GM23248 (cell line): ENCODE data around the gene DAB2IP. TPM values are rescaled to one million over a fixed set of nuclear protein-coding genes. Genes with fewer than 3 reads are reported as not detected.

Experiments
- DNase-seq: peaks from one replicate; pipeline ENCODE4 v3.0.0-alpha.2; 2015
- H2AFZ ChIP-seq: fragments of 200-600 bp; sonication (generic); 2 replicates; pipeline ENCODE4 v1.6.1; 2016; ENCODE audit warnings: antibody characterized with exemption
- H3F3A ChIP-seq: fragments of 200-600 bp; sonication (generic); 2 replicates; pipeline ENCODE4 v1.6.1; 2016; ENCODE audit warnings: mild to moderate bottlenecking, antibody characterized with exemption, mixed run types; ENCODE audit not compliant: insufficient read depth
- H3K27ac ChIP-seq: fragments of 200-600 bp; sonication (generic); 2 replicates; pipeline ENCODE4 v1.5.1; 2016; ENCODE audit warnings: mild to moderate bottlenecking
- H3K27me3 ChIP-seq: fragments of 200-600 bp; sonication (generic); replicated peaks from 2 replicates; pipeline ENCODE4 v1.6.1; 2016; ENCODE audit warnings: mild to moderate bottlenecking; ENCODE audit not compliant: insufficient read depth
- H3K36me3 ChIP-seq: fragments of 200-600 bp; sonication (generic); 2 replicates; pipeline ENCODE4 v1.6.1; 2016; ENCODE audit warnings: low read depth, mild to moderate bottlenecking
- H3K4me1 ChIP-seq: fragments of 200-600 bp; sonication (generic); 2 replicates; pipeline ENCODE4 v1.6.1; 2016; ENCODE audit warnings: mild to moderate bottlenecking; ENCODE audit not compliant: insufficient read depth
- H3K4me2 ChIP-seq: fragments of 200-600 bp; sonication (generic); one replicate; pipeline ENCODE4 v1.6.1; 2016; ENCODE audit warnings: mild to moderate bottlenecking; ENCODE audit not compliant: unreplicated experiment
- H3K4me3 ChIP-seq: fragments of 200-600 bp; sonication (generic); 2 replicates; pipeline ENCODE4 v1.5.1; 2016; ENCODE audit warnings: mild to moderate bottlenecking
- H3K79me2 ChIP-seq: fragments of 200-600 bp; sonication (generic); 2 replicates; pipeline ENCODE4 v1.6.1; 2016; ENCODE audit warnings: mild to moderate bottlenecking; ENCODE audit not compliant: insufficient read depth
- H3K9ac ChIP-seq: fragments of 200-600 bp; sonication (generic); 2 replicates; pipeline ENCODE4 v1.6.1; 2016; ENCODE audit warnings: mild to moderate bottlenecking
- H3K9me2 ChIP-seq: fragments of 200-600 bp; sonication (generic); 2 replicates; pipeline ENCODE4 v1.6.1; 2016; ENCODE audit warnings: mixed run types, mild to moderate bottlenecking, moderate library complexity; ENCODE audit not compliant: insufficient read depth
- H3K9me3 ChIP-seq: fragments of 200-600 bp; sonication (generic); one replicate; pipeline ENCODE4 v1.6.1; 2017; ENCODE audit warnings: low read depth
- H4K20me1 ChIP-seq: fragments of 200-600 bp; sonication (generic); 2 replicates; pipeline ENCODE4 v1.6.0; 2016; ENCODE audit not compliant: insufficient read depth
- EZH2 ChIP-seq: fragments of 200-600 bp; sonication (generic); IDR thresholded peaks from 2 replicates; pipeline ENCODE4 v1.6.1; 2018; ENCODE audit warnings: antibody characterized with exemption, mild to moderate bottlenecking; ENCODE audit not compliant: insufficient read depth, poor library complexity, severe bottlenecking
- EZH2phosphoT487 ChIP-seq: fragments of 200-600 bp; sonication (generic); IDR thresholded peaks from 2 replicates; pipeline ENCODE4 v1.6.1; 2018; ENCODE audit warnings: antibody characterized with exemption, moderate library complexity, mild to moderate bottlenecking, low read depth; ENCODE audit not compliant: insufficient read depth
- WGBS, 2 experiments: methylation state at CpG; one replicate each; pipeline ENCODE4 v1.1.6; 2015 to 2017; ENCODE audit warnings: low lambda C conversion rate in 2 of 2, low coverage in 1 of 2; ENCODE audit errors: missing lambda C conversion rate in 2 of 2; 5-methylcytosine and 5-hydroxymethylcytosine counted together
- in situ Hi-C: fragments of 300-500 bp; cut with MboI; formaldehyde crosslinking; loops from 2 replicates; pipeline ENCODE4 v1.15.0; 2020
- polyA plus RNA-seq: library from polyadenylated mRNA; unstranded; fragments of >200 nt; fragmentation: Nextera tagmentation; extraction: Ambion mirVana; gene quantifications from 2 replicates; pipeline ENCODE4 v1.2.1, GENCODE V29; 2016
- total RNA-seq: library from RNA; depleted of rRNA; stranded (reverse); fragments of >200 nt; shearing (Covaris generic); gene quantifications from 2 replicates; pipeline ENCODE4 v1.2.3, GENCODE V29; 2014

The DAB2IP gene
- total and polyA plus RNA-seq, 2 experiments from 2014 or later: 2.6 to 19.7 TPM

- in situ Hi-C loops: no loop called here
- no peaks in the 10 kb centered on the region; the same call in 1 of the 2 replicates for H3K4me1 ChIP-seq
These were observed 2.6 kb upstream of the DAB2IP start for GRCh38 chr9:121648799-121649198.

GRCh38 chr9:121649476-121650216, 1.8 kb upstream of the DAB2IP start:
- TF ChIP-seq EZH2phosphoT487 (no peak), EZH2 (no peak)
- H3K4me2 ChIP-seq: no peak overlapping the region
- WGBS, 2 experiments: 68 to 71% methylated on average over 9 of the region's 9 CpGs

More at GRCh38 chr9:121648799-121649198, 2.6 kb upstream of the DAB2IP start:
- Histone ChIP-seq H3K9me3 (no peaks in the 10 kb centered on the region), H3K27me3 (peaks cover 16% of the 10 kb centered on the region), H3K9me2 (no peaks in the 10 kb centered on the region), H4K20me1 (no peaks in the 10 kb centered on the region), H3K27ac (no peak overlapping the region), H3K4me2 (no peak overlapping the region), H3K36me3 (no peaks in the 10 kb centered on the region), H2AFZ (no peak overlapping the region), H3K9ac (no peak overlapping the region), H3K4me3 (no peak overlapping the region), H3K79me2 (no peaks in the 10 kb centered on the region), H3F3A (no peaks in the 10 kb centered on the region)
- WGBS, 2 experiments: 90 to 92% methylated on average over 9 of the region's 9 CpGs
- no peak for DNase-seq
- TF ChIP-seq EZH2phosphoT487: no peak
- no peak for TF ChIP-seq EZH2

GRCh38 chr9:121650217-121651007, 1.0 kb upstream of the DAB2IP start:
- no peaks in the 10 kb centered on the region for H3K9me2 ChIP-seq
- H3F3A ChIP-seq: no peaks in the 10 kb centered on the region
- DNase-seq: peak; percentile 32
- H3K4me2 ChIP-seq: no peak overlapping the region
- H3K4me1 ChIP-seq: no peaks in the 10 kb centered on the region; the same call in 1 of the 2 replicates
- H4K20me1 ChIP-seq: no peaks in the 10 kb centered on the region
- H3K79me2 ChIP-seq: no peaks in the 10 kb centered on the region
- in situ Hi-C loops: no loop called here
- H3K27ac ChIP-seq: no peak overlapping the region
- no peak overlapping the region for H2AFZ ChIP-seq
- 22 to 23% methylated on average over 13 to 15 of the region's 15 CpGs for WGBS, 2 experiments
- TF ChIP-seq EZH2phosphoT487 (no peak), EZH2 (no peak)
- no peak overlapping the region for H3K4me3 ChIP-seq
- H3K36me3 ChIP-seq: no peaks in the 10 kb centered on the region
- no peaks in the 10 kb centered on the region for H3K9me3 ChIP-seq
- H3K9ac ChIP-seq: no peak overlapping the region
- H3K27me3 ChIP-seq: peaks cover 16% of the 10 kb centered on the region

More at GRCh38 chr9:121649476-121650216, 1.8 kb upstream of the DAB2IP start:
- Histone ChIP-seq H3F3A (no peaks in the 10 kb centered on the region), H3K4me3 (no peak overlapping the region), H3K4me1 (no peaks in the 10 kb centered on the region; the same call in 1 of the 2 replicates), H3K79me2 (no peaks in the 10 kb centered on the region), H3K9ac (no peak overlapping the region), H2AFZ (no peak overlapping the region), H3K9me3 (no peaks in the 10 kb centered on the region), H3K27ac (no peak overlapping the region), H3K36me3 (no peaks in the 10 kb centered on the region), H4K20me1 (no peaks in the 10 kb centered on the region), H3K9me2 (no peaks in the 10 kb centered on the region), H3K27me3 (peaks cover 16% of the 10 kb centered on the region)
- no peak for DNase-seq
- in situ Hi-C loops: no loop called here

GRCh38 chr9:121651008-121651294, 483 bp upstream of the DAB2IP start:
- no peaks in the 10 kb centered on the region; the same call in 1 of the 2 replicates for H3K4me1 ChIP-seq
- H3K9me3 ChIP-seq: no peaks in the 10 kb centered on the region
- H3K36me3 ChIP-seq: no peaks in the 10 kb centered on the region
- H3F3A ChIP-seq: no peaks in the 10 kb centered on the region
- no peak overlapping the region for H3K9ac ChIP-seq
- H4K20me1 ChIP-seq: no peaks in the 10 kb centered on the region
- H3K27ac ChIP-seq: no peak overlapping the region
- no peak overlapping the region for H3K4me2 ChIP-seq
- no peak for DNase-seq
- H2AFZ ChIP-seq: peak overlapping the region; percentile 39; the same call in 1 of the 2 replicates
- WGBS, 2 experiments: 27 to 31% methylated on average over 9 of the region's 9 CpGs
- no peak for TF ChIP-seq EZH2phosphoT487
- TF ChIP-seq EZH2: no peak
- H3K79me2 ChIP-seq: no peaks in the 10 kb centered on the region
- H3K4me3 ChIP-seq: peak overlapping the region; percentile 66; the same call in 1 of the 2 replicates
- H3K27me3 ChIP-seq: peaks cover 16% of the 10 kb centered on the region
- in situ Hi-C loops: no loop called here
- no peaks in the 10 kb centered on the region for H3K9me2 ChIP-seq
